Panc1 (cell line): Measurements from ENCODE around the gene MBTD1. TPM values are rescaled to one million over a fixed set of nuclear protein-coding genes. Genes with fewer than 3 reads are reported as not detected.

Experiments
- ATAC-seq: fragments of 200-7000 bp; cut with Tn5 transposase; 2 replicates; pipeline ENCODE4 v1.9.1; 2020; ENCODE audit warnings: mild to moderate bottlenecking, moderate library complexity
- BruUV-seq: library from RNA; stranded (reverse); fragments of 400-500 nt; replicated peaks from 2 replicates; lab custom pipeline; 2021; lab: Mats Ljungman, UMichigan
- CTCF ChIA-PET: fragments of 300-600 bp; sonication (Branson Sonifier 250); formaldehyde crosslinking; loops from one replicate; lab custom pipeline; 2022; ENCODE audit warnings: antibody characterized with exemption; lab: Charles Lee
- POLR2A ChIA-PET: fragments of 300-600 bp; sonication (Branson Sonifier 250); formaldehyde crosslinking; loops from one replicate; lab custom pipeline; 2022; ENCODE audit warnings: antibody characterized with exemption; lab: Charles Lee
- DNase-seq: peaks from one replicate; pipeline ENCODE4 v3.0.0-alpha.2; 2010; ENCODE audit warnings: low read depth, low spot score
- H3K27ac ChIP-seq: 2 replicates; pipeline ENCODE4 v1.5.1; 2011; ENCODE audit warnings: mild to moderate bottlenecking, low read length, inconsistent platforms
- H3K27me3 ChIP-seq: fragments of 200-500 bp; sonication (Bioruptor generic); 2 replicates; pipeline ENCODE4 v1.6.0; 2014; ENCODE audit warnings: low read length, inconsistent platforms; ENCODE audit not compliant: control insufficient read depth, insufficient read depth
- H3K36me3 ChIP-seq: fragments of 200-500 bp; sonication (Bioruptor generic); 2 replicates; pipeline ENCODE4 v1.5.1; 2014; ENCODE audit warnings: inconsistent platforms, mild to moderate bottlenecking, low read length, moderate library complexity; ENCODE audit not compliant: control insufficient read depth, insufficient read depth
- H3K4me1 ChIP-seq: 2 replicates; pipeline ENCODE4 v1.5.1; 2011; ENCODE audit warnings: inconsistent platforms, mild to moderate bottlenecking, low read length, moderate library complexity; ENCODE audit not compliant: control insufficient read depth, insufficient read depth
- H3K4me3 ChIP-seq, 2 experiments: 2 replicates each; pipeline ENCODE4 v1.5.1; 2011 to 2012; ENCODE audit warnings: low read depth in 2 of 2, low read length in 2 of 2, mild to moderate bottlenecking in 2 of 2, inconsistent platforms in 1 of 2, moderate library complexity in 1 of 2
- H3K9me3 ChIP-seq: fragments of 200-500 bp; sonication (Bioruptor generic); 2 replicates; pipeline ENCODE4 v1.5.1; 2014; ENCODE audit warnings: low read depth, mild to moderate bottlenecking, inconsistent platforms, low read length, moderate library complexity; ENCODE audit not compliant: control insufficient read depth, insufficient read depth
- CTCF ChIP-seq: fragments of 450-650 bp; IDR thresholded peaks from 2 replicates; pipeline ENCODE4 v1.5.1; 2017; ENCODE audit warnings: mild to moderate bottlenecking
- POLR2AphosphoS5 ChIP-seq: IDR thresholded peaks from 2 replicates; pipeline ENCODE4 v1.6.1; 2012; ENCODE audit warnings: mild to moderate bottlenecking, low read depth, low read length, moderate library complexity
- REST ChIP-seq, 2 experiments: IDR thresholded peaks; 2 replicates each; pipeline ENCODE4 v1.6.1; 2011 to 2012; ENCODE audit warnings: low read depth in 2 of 2, control low read depth in 1 of 2, low read length in 1 of 2, mild to moderate bottlenecking in 1 of 2, moderate library complexity in 1 of 2; ENCODE audit not compliant: insufficient read depth in 1 of 2
- SIN3A ChIP-seq: IDR thresholded peaks from 2 replicates; pipeline ENCODE4 v1.6.1; 2012; ENCODE audit warnings: low read depth, mild to moderate bottlenecking, low read length, moderate library complexity, borderline replicate concordance; ENCODE audit not compliant: insufficient read depth
- TCF7L2 ChIP-seq: IDR thresholded peaks from 2 replicates; pipeline ENCODE4 v1.6.1; 2011; ENCODE audit warnings: mild to moderate bottlenecking, low read depth, low read length, inconsistent platforms
- in situ Hi-C: cut with HindIII; loops from 2 replicates; pipeline ENCODE4 v1.10.0; 2016; ENCODE audit warnings: low sequenced_read_pairs, low pct_unique_long_range_greater_than_20kb
- intact Hi-C: fragments of 100-400 bp; cut with micrococcal nuclease; formaldehyde crosslinking; loops from one replicate; pipeline ENCODE4 v1.10.0; 2022; ENCODE audit not compliant: unreplicated experiment
- total RNA-seq: library from RNA; stranded (reverse); gene quantifications from one replicate; pipeline ENCODE4 v1.2.1, GENCODE V29; 2021; ENCODE audit not compliant: unreplicated experiment

Gene MBTD1
- total RNA-seq, 1 experiment from 2014 or later = 16.6 TPM

GRCh38 chr17:51255673-51256072 is 4.2 kb downstream of the MBTD1 start:
- intact Hi-C loops (no loop called here), in situ Hi-C loops (no loop called here)
- Histone ChIP-seq H3K27ac (no peak overlapping the region), H3K4me1 (peaks cover 31% of the 10 kb centered on the region), H3K4me3 (no peak overlapping the region), H3K36me3 (peaks cover 36% of the 10 kb centered on the region), H3K9me3 (no peaks in the 10 kb centered on the region), H3K27me3 (no peaks in the 10 kb centered on the region)
- DNase-seq (no peak), ATAC-seq (no peak)
- BruUV-seq = no TSS peak
- POLR2A ChIA-PET = interaction anchor here (0.5 kb wide), 1 partner anchor 26 kb away, joined by 3 read pairs; no protein-coding TSS in a partner anchor
- TF ChIP-seq SIN3A (no peak), POLR2AphosphoS5 (no peak), REST (IDR thresholded peaks at IDR 0.05; ENCODE audit: insufficient read depth in 1 of 2, low read depth in 2 of 2, low read length in 1 of 2) (no peak), CTCF (no peak), TCF7L2 (no peak)
- CTCF ChIA-PET = no interaction called here

GRCh38 chr17:51251010-51251409 is 8.8 kb downstream of the MBTD1 start:
- no peaks in the 10 kb centered on the region for H3K27me3 ChIP-seq
- H3K9me3 ChIP-seq = no peaks in the 10 kb centered on the region
- in situ Hi-C loops = no loop called here
- CTCF ChIA-PET = no interaction called here
- no peak for ATAC-seq
- intact Hi-C loops = no loop called here
- TF ChIP-seq REST (IDR thresholded peaks at IDR 0.05; ENCODE audit: insufficient read depth in 1 of 2, low read depth in 2 of 2, low read length in 1 of 2) (no peak), POLR2AphosphoS5 (no peak), TCF7L2 (no peak), CTCF (no peak)
- H3K4me3 ChIP-seq = no peak overlapping the region
- no TSS peak for BruUV-seq
- H3K36me3 ChIP-seq = peaks cover 12% of the 10 kb centered on the region; the same call in 1 of the 2 replicates
- no peak for DNase-seq
- no peak overlapping the region for H3K27ac ChIP-seq
- H3K4me1 ChIP-seq = peaks cover 2% of the 10 kb centered on the region; the same call in 1 of the 2 replicates
- POLR2A ChIA-PET = no interaction called here
